ENCODE results near the gene CCL25.
"Not testable (repeated sequence)": the region's sequence is repeated elsewhere in the genome, so short reads cannot be mapped to it uniquely, and the experiment has no call there.

Gene CCL25

GRCh38 chr19:8085598-8086408 lies 33.2 kb downstream of the CCL25 start:
- DNase-seq (ENCODE audit: low read depth, low spot score) = no peak

GRCh38 chr19:8086849-8087248 lies 34.3 kb downstream of the CCL25 start:
- no peak for DNase-seq (ENCODE audit: low read depth, low spot score)

GRCh38 chr19:8087876-8088275 lies 35.3 kb downstream of the CCL25 start:
- DNase-seq (ENCODE audit: low read depth, low spot score) = no peak

GRCh38 chr19:8088752-8089663 lies 36.4 kb downstream of the CCL25 start:
- DNase-seq (ENCODE audit: low read depth, low spot score) = no peak

- no peak for DNase-seq (ENCODE audit: low read depth, low spot score)
These were observed 37.4 kb downstream of the CCL25 start for GRCh38 chr19:8089664-8090601.

GRCh38 chr19:8090950-8091349 lies 38.4 kb downstream of the CCL25 start:
- no peak for DNase-seq (ENCODE audit: low read depth, low spot score)

- no peak for DNase-seq (ENCODE audit: low read depth, low spot score)
These were observed 41.2 kb downstream of the CCL25 start for GRCh38 chr19:8093740-8094139.

- no peak for DNase-seq (ENCODE audit: low read depth, low spot score)
These were observed 41.8 kb downstream of the CCL25 start for GRCh38 chr19:8094336-8094735.

GRCh38 chr19:8095354-8095886 lies 42.9 kb downstream of the CCL25 start:
- DNase-seq (ENCODE audit: low read depth, low spot score) = no peak

- DNase-seq (ENCODE audit: low read depth, low spot score) = no peak
These were observed 43.5 kb downstream of the CCL25 start for GRCh38 chr19:8096071-8096470.

- DNase-seq (ENCODE audit: low read depth, low spot score) = no peak
These were observed 44.6 kb downstream of the CCL25 start for GRCh38 chr19:8097198-8097597.

GRCh38 chr19:8097681-8098567 lies 45.4 kb downstream of the CCL25 start:
- no peak for DNase-seq (ENCODE audit: low read depth, low spot score)

- DNase-seq (ENCODE audit: low read depth, low spot score) = no peak
These were observed 48.8 kb downstream of the CCL25 start for GRCh38 chr19:8101311-8101710.

- DNase-seq (ENCODE audit: low read depth, low spot score) = not testable (repeated sequence)
These were observed 49.4 kb downstream of the CCL25 start for GRCh38 chr19:8101910-8102309.

- DNase-seq (ENCODE audit: low read depth, low spot score) = no peak
These were observed 52.9 kb downstream of the CCL25 start for GRCh38 chr19:8105471-8105870.

GRCh38 chr19:8107301-8107903 lies 54.8 kb downstream of the CCL25 start:
- no peak for DNase-seq (ENCODE audit: low read depth, low spot score)

GRCh38 chr19:8108560-8109445 lies 56.2 kb downstream of the CCL25 start:
- DNase-seq (ENCODE audit: low read depth, low spot score) = no peak

- no peak for DNase-seq (ENCODE audit: low read depth, low spot score)
These were observed 56.9 kb downstream of the CCL25 start for GRCh38 chr19:8109455-8109854.

Data from activated naive CD8-positive, alpha-beta T cell treated with anti-CD3 and anti-CD28 coated beads, Interleukin-2, amount 50 U/mL, for 16 hours (primary cell).